ENCODE data around the gene USP34.

GRCh38 chr2:61454383-61454782 lies 16.5 kb downstream of the USP34 start:
- TF ChIP-seq POLR2A (IDR thresholded peaks at IDR 0.05) = no peak
- TF ChIP-seq, protein P1, sequence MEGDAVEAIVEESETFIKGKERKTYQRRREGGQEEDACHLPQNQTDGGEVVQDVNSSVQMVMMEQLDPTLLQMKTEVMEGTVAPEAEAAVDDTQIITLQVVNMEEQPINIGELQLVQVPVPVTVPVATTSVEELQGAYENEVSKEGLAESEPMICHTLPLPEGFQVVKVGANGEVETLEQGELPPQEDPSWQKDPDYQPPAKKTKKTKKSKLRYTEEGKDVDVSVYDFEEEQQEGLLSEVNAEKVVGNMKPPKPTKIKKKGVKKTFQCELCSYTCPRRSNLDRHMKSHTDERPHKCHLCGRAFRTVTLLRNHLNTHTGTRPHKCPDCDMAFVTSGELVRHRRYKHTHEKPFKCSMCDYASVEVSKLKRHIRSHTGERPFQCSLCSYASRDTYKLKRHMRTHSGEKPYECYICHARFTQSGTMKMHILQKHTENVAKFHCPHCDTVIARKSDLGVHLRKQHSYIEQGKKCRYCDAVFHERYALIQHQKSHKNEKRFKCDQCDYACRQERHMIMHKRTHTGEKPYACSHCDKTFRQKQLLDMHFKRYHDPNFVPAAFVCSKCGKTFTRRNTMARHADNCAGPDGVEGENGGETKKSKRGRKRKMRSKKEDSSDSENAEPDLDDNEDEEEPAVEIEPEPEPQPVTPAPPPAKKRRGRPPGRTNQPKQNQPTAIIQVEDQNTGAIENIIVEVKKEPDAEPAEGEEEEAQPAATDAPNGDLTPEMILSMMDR (IDR thresholded peaks at IDR 0.05) = no peak
